HCT116 (cell line): ENCODE measurements around the gene DPP9. TPM values are rescaled to one million over a fixed set of nuclear protein-coding genes. Genes with fewer than 3 reads are reported as not detected.

Source experiments
- ATAC-seq: fragments of 200-7000 bp; cut with Tn5 transposase; 2 replicates; pipeline ENCODE4 v1.9.1; 2020; ENCODE audit warnings: mild to moderate bottlenecking, moderate library complexity
- BruUV-seq: library from RNA; stranded (reverse); fragments of 400-500 nt; replicated peaks from 2 replicates; lab custom pipeline; 2021; lab: Mats Ljungman, UMichigan
- CTCF ChIA-PET: fragments of 300-600 bp; sonication (Branson Sonifier 250); formaldehyde crosslinking; loops from one replicate; lab custom pipeline; 2021; ENCODE audit warnings: antibody characterized with exemption; lab: Charles Lee
- POLR2A ChIA-PET: fragments of 300-600, 350-600 bp; sonication (Branson Sonifier 250); formaldehyde crosslinking; loops from one replicate; lab custom pipeline; 2021; ENCODE audit warnings: antibody characterized with exemption; lab: Charles Lee
- RAD21 ChIA-PET, 2 experiments: fragments of 300-600 bp; sonication (Branson Sonifier 250); formaldehyde crosslinking; loops; one replicate each; lab custom pipeline; 2023; ENCODE audit warnings: low total read pairs in 2 of 2; ENCODE audit not compliant: uncharacterized antibody in 2 of 2, unreplicated experiment in 2 of 2, low non-redundant PET in 1 of 2; lab: Charles Lee
- DNase-seq: peaks from one replicate; pipeline ENCODE4 v3.0.0-alpha.2; 2010; ENCODE audit warnings: low read depth, low spot score
- H2AFZ ChIP-seq: fragments of 200-600 bp; shearing (Covaris generic), sonication (generic); 2 replicates; pipeline ENCODE4 v1.6.1; 2017; ENCODE audit warnings: low read depth, mixed run types, mixed read lengths, antibody characterized with exemption, low read length; ENCODE audit not compliant: poor library complexity, severe bottlenecking
- H3K27ac ChIP-seq: 2 replicates; pipeline ENCODE4 v1.5.1; 2012; ENCODE audit warnings: low read depth, low read length
- H3K27me3 ChIP-seq: fragments of 200-600 bp; sonication (generic); 2 replicates; pipeline ENCODE4 v1.6.1; 2016; ENCODE audit warnings: mixed run types, low read length, mixed read lengths; ENCODE audit not compliant: insufficient read depth
- H3K36me3 ChIP-seq, 2 experiments: fragments of 200-500 bp in 1 of 2; fragments of 200-600 bp in 1 of 2; sonication (Bioruptor generic) in 1 of 2; sonication (generic) in 1 of 2; 2 replicates each; pipeline versions ENCODE4 v1.5.1 to v1.6.1; 2014 to 2016; ENCODE audit warnings: low read length in 2 of 2, inconsistent platforms in 1 of 2, mixed read lengths in 1 of 2, mixed run types in 1 of 2; ENCODE audit not compliant: insufficient read depth in 2 of 2, control insufficient read depth in 1 of 2
- H3K4me1 ChIP-seq, 2 experiments: fragments of 200-600 bp in 1 of 2; sonication (generic) in 1 of 2; 2 replicates each; pipeline versions ENCODE4 v1.5.1 to v1.6.1; 2012 to 2017; ENCODE audit warnings: low read length in 2 of 2, inconsistent platforms in 1 of 2, mild to moderate bottlenecking in 1 of 2, mixed read lengths in 1 of 2, mixed run types in 1 of 2, moderate library complexity in 1 of 2; ENCODE audit not compliant: insufficient read depth in 2 of 2, control insufficient read depth in 1 of 2
- H3K4me2 ChIP-seq: fragments of 200-600 bp; sonication (generic); 2 replicates; pipeline ENCODE4 v1.6.1; 2017; ENCODE audit warnings: mixed run types, low read length, mixed read lengths
- H3K4me3 ChIP-seq, 2 experiments: fragments of 200-600 bp in 1 of 2; sonication (generic) in 1 of 2; replicated peaks in 1 of 2; 2 replicates each; pipeline ENCODE4 v1.5.1; 2011 to 2016; ENCODE audit warnings: low read length in 2 of 2, control low read depth in 1 of 2, low read depth in 1 of 2, mild to moderate bottlenecking in 1 of 2, mixed read lengths in 1 of 2, mixed run types in 1 of 2
- H3K79me2 ChIP-seq: fragments of 200-600 bp; sonication (generic); 2 replicates; pipeline ENCODE4 v1.6.1; 2017; ENCODE audit warnings: mild to moderate bottlenecking, mixed run types, low read length, moderate library complexity, mixed read lengths; ENCODE audit not compliant: insufficient read depth
- H3K9ac ChIP-seq: fragments of 200-600 bp; sonication (generic); 2 replicates; pipeline ENCODE4 v1.6.1; 2016; ENCODE audit warnings: low read length, mixed read lengths
- H3K9me2 ChIP-seq: fragments of 200-600 bp; sonication (generic), shearing (Covaris generic); 2 replicates; pipeline ENCODE4 v1.6.1; 2017; ENCODE audit warnings: mixed run types, mild to moderate bottlenecking, moderate library complexity; ENCODE audit not compliant: insufficient read depth
- H3K9me3 ChIP-seq, 2 experiments: fragments of 200-500 bp in 1 of 2; fragments of 200-600 bp in 1 of 2; sonication (Bioruptor generic) in 1 of 2; sonication (generic) in 1 of 2; 2 replicates each; pipeline ENCODE4 v1.6.1; 2014 to 2017; ENCODE audit warnings: low read length in 2 of 2, mixed read lengths in 2 of 2, inconsistent platforms in 1 of 2, low read depth in 1 of 2, mild to moderate bottlenecking in 1 of 2, mixed run types in 1 of 2, moderate library complexity in 1 of 2; ENCODE audit not compliant: control insufficient read depth in 1 of 2, insufficient read depth in 1 of 2
- H4K20me1 ChIP-seq: fragments of 200-600 bp; sonication (generic), shearing (Covaris generic); 2 replicates; pipeline ENCODE4 v1.6.1; 2017; ENCODE audit warnings: mixed run types, mild to moderate bottlenecking, moderate library complexity; ENCODE audit not compliant: insufficient read depth
- CTCF ChIP-seq, 3 experiments: fragments of 200-600 bp in 1 of 3; sonication (generic) in 1 of 3; IDR thresholded peaks in 2 of 3; conservative IDR thresholded peaks in 1 of 3; 2 replicates each; pipeline ENCODE4 v1.5.1; 2012 to 2017; ENCODE audit warnings: low read depth in 2 of 3, low read length in 2 of 3, antibody characterized with exemption in 1 of 3, borderline replicate concordance in 1 of 3, control low read depth in 1 of 3, mild to moderate bottlenecking in 1 of 3, mixed read lengths in 1 of 3, mixed run types in 1 of 3, moderate library complexity in 1 of 3; ENCODE audit not compliant: insufficient read depth in 1 of 3
- EGR1 ChIP-seq: IDR thresholded peaks from 2 replicates; pipeline ENCODE4 v1.6.1; 2012; ENCODE audit warnings: low read depth
- FOSL1 ChIP-seq: IDR thresholded peaks from 2 replicates; pipeline ENCODE4 v1.6.1; 2012; ENCODE audit warnings: low read depth
- MAX ChIP-seq: IDR thresholded peaks from 2 replicates; pipeline ENCODE4 v1.6.1; 2012
- POLR2A ChIP-seq: IDR thresholded peaks from 2 replicates; pipeline ENCODE4 v1.7.0; 2011; ENCODE audit warnings: borderline replicate concordance; ENCODE audit not compliant: insufficient read depth, insufficient read length; ENCODE audit errors: extremely low read depth
- POLR2AphosphoS5 ChIP-seq: IDR thresholded peaks from 2 replicates; pipeline ENCODE4 v1.6.1; 2011; ENCODE audit warnings: mild to moderate bottlenecking, low read depth, low read length, moderate library complexity
- SIN3A ChIP-seq: IDR thresholded peaks from 2 replicates; pipeline ENCODE4 v1.6.1; 2012; ENCODE audit warnings: low read depth
- SP1 ChIP-seq: IDR thresholded peaks from 2 replicates; pipeline ENCODE4 v1.6.1; 2012; ENCODE audit warnings: low read depth
- SRF ChIP-seq: IDR thresholded peaks from 2 replicates; pipeline ENCODE4 v1.6.1; 2012; ENCODE audit warnings: low read depth
- YY1 ChIP-seq: IDR thresholded peaks from 2 replicates; pipeline ENCODE4 v1.6.1; 2011; ENCODE audit warnings: low read length, low read depth, moderate library complexity, mild to moderate bottlenecking; ENCODE audit not compliant: insufficient replicate concordance; ENCODE audit errors: extremely low read depth
- ZNF274 ChIP-seq: fragments of 200-500 bp; sonication (Bioruptor generic); IDR thresholded peaks from 2 replicates; pipeline ENCODE4 v1.6.1; 2014; ENCODE audit warnings: mild to moderate bottlenecking, low read depth, low read length, inconsistent platforms
- intact Hi-C: fragments of 100-400 bp; cut with micrococcal nuclease; formaldehyde crosslinking; loops from 2 replicates; pipeline ENCODE4 v1.10.0; 2022
- total RNA-seq: library from RNA; stranded (reverse); gene quantifications from one replicate; pipeline ENCODE4 v1.2.1, GENCODE V29; 2021; ENCODE audit not compliant: unreplicated experiment

DPP9 gene
- total RNA-seq, 1 experiment from 2014 or later = 67.6 TPM

- peak overlapping the region; percentile 73 for H3K4me2 ChIP-seq
- H3K9ac ChIP-seq = peak overlapping the region; percentile 66
- H3K27ac ChIP-seq = peak overlapping the region; percentile 75
Observed at GRCh38 chr19:4694211-4694987, 29.2 kb downstream of the DPP9 start.

More at GRCh38 chr19:4694211-4694987, 29.2 kb downstream of the DPP9 start:
- ChIA-PET POLR2A (no interaction called here), RAD21 (no interaction called here), CTCF (interaction anchor here (1.0 kb wide), 2 partner anchors 17 kb away, joined by 3 read pairs; no protein-coding TSS in a partner anchor)
- Histone ChIP-seq H3K27me3 (no peaks in the 10 kb centered on the region), H3K36me3 (peaks cover 6 to 45% of the 10 kb centered on the region in 2 experiments), H3K9me3 (no peaks in the 10 kb centered on the region), H3K4me3 (peak overlapping the region; percentile 38 to 46), H4K20me1 (no peaks in the 10 kb centered on the region), H3K4me1 (peaks cover 8 to 19% of the 10 kb centered on the region in 2 experiments), H3K9me2 (no peaks in the 10 kb centered on the region)
- TSS peak; percentile 52 for BruUV-seq
- ATAC-seq = peak; percentile 91
- TF ChIP-seq POLR2A = no peak
- no peak for TF ChIP-seq SRF
- TF ChIP-seq CTCF (IDR thresholded peaks at IDR 0.05 in 2 of 3, conservative IDR thresholded peaks at IDR 0.05 in 1 of 3; ENCODE audit: borderline replicate concordance in 1 of 3, insufficient read depth in 1 of 3, low read depth in 2 of 3, low read length in 2 of 3) = no peak
- peak; percentile 65 for TF ChIP-seq POLR2AphosphoS5
- peak; percentile 15 for TF ChIP-seq YY1
- TF ChIP-seq ZNF274 = no peak
- TF ChIP-seq SP1 = peak; percentile 75
- peak; percentile 69; the same call in 1 of the 2 replicates for TF ChIP-seq FOSL1
- no peak for TF ChIP-seq SIN3A
- TF ChIP-seq MAX = peak; percentile 69
- peak; percentile 54 for TF ChIP-seq EGR1
- TF ChIP-seq, all 23 proteins: peak for 6
- H3K79me2 ChIP-seq = peaks cover 9% of the 10 kb centered on the region; the same call in 1 of the 2 replicates
- peak; percentile 93 for DNase-seq
- no peak overlapping the region for H2AFZ ChIP-seq
- intact Hi-C loops = no loop called here
